ENCODE results near the gene ARSJ. TPM values are rescaled to one million over a fixed set of nuclear protein-coding genes. Genes with fewer than 3 reads are reported as not detected.

Gene ARSJ
- total and polyA plus RNA-seq, 3 experiments from 2014 or later: 0.37 TPM; not detected in 2

DNA sequence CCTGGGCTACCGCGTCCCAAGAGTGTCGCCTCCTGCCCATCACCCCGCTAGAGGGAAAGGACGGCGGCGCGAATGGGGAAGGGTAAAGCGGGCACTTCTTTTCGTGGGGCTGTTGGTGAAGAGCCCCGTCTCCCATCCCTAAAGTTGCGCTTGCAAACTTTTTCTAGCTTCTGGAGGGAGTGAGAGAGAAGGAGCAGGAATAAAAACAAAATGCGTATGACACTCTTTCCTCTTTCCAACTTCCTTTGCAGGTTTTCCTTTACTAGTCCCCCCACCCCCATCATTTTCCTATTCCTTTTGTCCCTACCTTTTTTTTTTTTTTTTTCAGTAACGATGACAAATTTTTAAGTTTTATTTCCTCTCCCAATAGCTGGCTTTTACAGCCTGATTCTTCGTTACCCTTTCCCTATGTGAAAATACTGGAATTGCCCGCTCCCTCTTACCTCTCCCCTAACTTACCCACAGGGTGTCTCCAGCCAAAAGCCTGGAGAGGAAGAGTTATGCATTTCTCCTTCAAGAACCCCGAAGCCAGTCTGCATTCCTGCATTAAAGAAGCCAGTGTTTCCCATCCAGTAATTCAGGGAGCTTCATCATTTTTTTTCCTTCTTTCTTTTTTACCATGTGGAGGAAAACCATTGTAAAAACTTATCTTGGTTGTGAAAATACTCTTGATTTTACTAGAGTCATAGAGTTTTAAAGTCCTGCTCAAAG, 613 bp upstream of the ARSJ start:
- Mint-ChIP-seq H3K9me3 (peaks cover 0 to 2% (median 0%) of the 10 kb centered on the region in 5 donors), H3K27me3 (peaks cover 22 to 54% of the 10 kb centered on the region in 2 donors), H3K4me3 (peak overlapping the region; percentile 75 to 89 (median 84)), H3K36me3 (no peaks in the 10 kb centered on the region), H3K4me1 (peaks cover 22 to 24% (median 22%) of the 10 kb centered on the region in 3 donors), H3K27ac (peak overlapping the region in 4 of 8 donors; percentile 33 to 81 (median 52))
- CTCF ChIA-PET: no interaction called here
- H3K27ac ChIP-seq (ENCODE audit: low read depth, low read length): no peak overlapping the region
- H3K4me1 ChIP-seq (ENCODE audit: insufficient read depth, low read length): no peaks in the 10 kb centered on the region
- no peak for DNase-seq
- H3K9me3 ChIP-seq (ENCODE audit: low read length): no peaks in the 10 kb centered on the region
- H3K4me3 ChIP-seq (ENCODE audit: low read length): peak overlapping the region; percentile 46
- peaks cover 11% of the 10 kb centered on the region for H3K27me3 ChIP-seq (ENCODE audit: insufficient read depth, low read length, poor library complexity, severe bottlenecking)
- POLR2A ChIA-PET: no interaction called here
- H3K36me3 ChIP-seq (ENCODE audit: insufficient read depth, low read length): no peaks in the 10 kb centered on the region

- H3K4me3 ChIP-seq (ENCODE audit: low read length): no peak overlapping the region
- peaks cover 25 to 50% of the 10 kb centered on the region in 2 donors for H3K27me3 Mint-ChIP-seq
- POLR2A ChIA-PET: no interaction called here
These were observed 793 bp downstream of the ARSJ start for GRCh38 chr4:113978561-113979147.

DNA sequence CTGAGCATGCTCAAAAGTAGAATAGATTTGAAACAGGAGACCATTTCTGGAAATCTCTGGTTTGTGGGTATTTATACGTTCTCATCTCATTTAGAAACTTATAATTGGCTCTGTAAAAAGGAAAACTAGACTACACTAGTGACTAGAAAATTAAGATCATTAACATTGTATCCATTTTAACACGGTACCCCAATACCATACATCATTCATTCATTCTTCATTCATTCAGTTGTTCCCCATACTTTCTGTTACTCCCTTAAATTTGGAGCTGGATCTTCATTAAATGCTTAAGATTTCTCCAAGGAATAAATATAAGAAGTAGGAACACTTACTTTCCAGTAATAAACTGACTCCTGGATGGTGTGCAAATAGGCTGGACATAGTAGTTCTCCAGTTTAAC, 1.3 kb downstream of the ARSJ start:
- H3K4me3 Mint-ChIP-seq: peak overlapping the region in 4 of 7 donors; percentile 8 to 84 (median 52)
- no peak overlapping the region for H3K27ac ChIP-seq (ENCODE audit: low read depth, low read length)
- POLR2A ChIA-PET: no interaction called here
- H3K36me3 Mint-ChIP-seq: peaks cover 0 to 13% (median 2%) of the 10 kb centered on the region in 3 donors
- peak overlapping the region in 1 of 8 donors; percentile 29 for H3K27ac Mint-ChIP-seq
- peaks cover 22 to 24% (median 22%) of the 10 kb centered on the region in 3 donors for H3K4me1 Mint-ChIP-seq
- H3K36me3 ChIP-seq (ENCODE audit: insufficient read depth, low read length): no peaks in the 10 kb centered on the region
- peaks cover 25 to 52% of the 10 kb centered on the region in 2 donors for H3K27me3 Mint-ChIP-seq
- CTCF ChIA-PET: no interaction called here
- no peaks in the 10 kb centered on the region for H3K9me3 ChIP-seq (ENCODE audit: low read length)
- DNase-seq: no peak
- H3K27me3 ChIP-seq (ENCODE audit: insufficient read depth, low read length, poor library complexity, severe bottlenecking): peaks cover 11% of the 10 kb centered on the region
- H3K4me3 ChIP-seq (ENCODE audit: low read length): no peak overlapping the region
- peaks cover 1 to 8% (median 7%) of the 10 kb centered on the region in 5 donors for H3K9me3 Mint-ChIP-seq
- H3K4me1 ChIP-seq (ENCODE audit: insufficient read depth, low read length): no peaks in the 10 kb centered on the region

More at GRCh38 chr4:113978561-113979147, 793 bp downstream of the ARSJ start:
- Mint-ChIP-seq H3K9me3 (peaks cover 2 to 8% (median 7%) of the 10 kb centered on the region in 5 donors), H3K4me1 (peaks cover 22 to 24% (median 22%) of the 10 kb centered on the region in 3 donors), H3K36me3 (peaks cover 0 to 9% (median 0%) of the 10 kb centered on the region in 3 donors), H3K27ac (peak overlapping the region in 1 of 8 donors; percentile 68), H3K4me3 (peak overlapping the region; percentile 75 to 89 (median 84))
- Histone ChIP-seq H3K27ac (ENCODE audit: low read depth, low read length) (no peak overlapping the region), H3K36me3 (ENCODE audit: insufficient read depth, low read length) (no peaks in the 10 kb centered on the region), H3K9me3 (ENCODE audit: low read length) (no peaks in the 10 kb centered on the region), H3K4me1 (ENCODE audit: insufficient read depth, low read length) (no peaks in the 10 kb centered on the region), H3K27me3 (ENCODE audit: insufficient read depth, low read length, poor library complexity, severe bottlenecking) (peaks cover 11% of the 10 kb centered on the region)
- CTCF ChIA-PET: no interaction called here
- no peak for DNase-seq

DNA sequence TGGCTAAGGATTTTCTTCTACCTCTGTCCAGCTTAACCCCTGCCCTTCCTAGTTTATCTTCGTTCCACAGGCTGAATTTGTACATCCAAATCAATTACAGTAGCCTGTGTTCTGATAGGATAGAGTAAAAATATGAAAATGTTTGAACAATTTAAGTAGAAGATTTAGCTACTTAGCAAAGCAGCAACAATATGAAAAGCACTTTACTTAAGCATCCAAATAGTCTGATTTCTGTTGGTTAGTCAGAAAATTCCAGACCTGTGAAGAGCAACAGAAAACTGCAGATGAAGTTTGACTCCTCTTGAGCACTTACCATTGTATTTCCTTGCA, 2.0 kb downstream of the ARSJ start:
- Mint-ChIP-seq H3K4me3 (peak overlapping the region in 1 of 7 donors; percentile 21), H3K4me1 (peaks cover 22 to 24% (median 22%) of the 10 kb centered on the region in 3 donors), H3K9me3 (peaks cover 1 to 8% (median 7%) of the 10 kb centered on the region in 5 donors), H3K27ac (peak overlapping the region in 1 of 8 donors; percentile 29), H3K27me3 (peaks cover 25 to 51% of the 10 kb centered on the region in 2 donors), H3K36me3 (peaks cover 0 to 20% (median 3%) of the 10 kb centered on the region in 3 donors)
- H3K27ac ChIP-seq (ENCODE audit: low read depth, low read length): no peak overlapping the region
- no peak overlapping the region for H3K4me3 ChIP-seq (ENCODE audit: low read length)
- no peaks in the 10 kb centered on the region for H3K36me3 ChIP-seq (ENCODE audit: insufficient read depth, low read length)
- ChIA-PET POLR2A (no interaction called here), CTCF (no interaction called here)
- H3K27me3 ChIP-seq (ENCODE audit: insufficient read depth, low read length, poor library complexity, severe bottlenecking): peaks cover 11% of the 10 kb centered on the region
- H3K4me1 ChIP-seq (ENCODE audit: insufficient read depth, low read length): no peaks in the 10 kb centered on the region
- no peaks in the 10 kb centered on the region for H3K9me3 ChIP-seq (ENCODE audit: low read length)
- no peak for DNase-seq

GRCh38 chr4:113976741-113977525, 2.5 kb downstream of the ARSJ start:
- H3K27me3 Mint-ChIP-seq: peaks cover 25 to 46% of the 10 kb centered on the region in 2 donors

GRCh38 chr4:113975578-113975977, 3.9 kb downstream of the ARSJ start:
- Histone ChIP-seq H3K9me3 (ENCODE audit: low read length) (no peaks in the 10 kb centered on the region), H3K27me3 (ENCODE audit: insufficient read depth, low read length, poor library complexity, severe bottlenecking) (peaks cover 7% of the 10 kb centered on the region), H3K27ac (ENCODE audit: low read depth, low read length) (no peak overlapping the region), H3K4me3 (ENCODE audit: low read length) (no peak overlapping the region), H3K4me1 (ENCODE audit: insufficient read depth, low read length) (no peaks in the 10 kb centered on the region), H3K36me3 (ENCODE audit: insufficient read depth, low read length) (no peaks in the 10 kb centered on the region)
- peaks cover 20 to 23% (median 22%) of the 10 kb centered on the region in 3 donors for H3K4me1 Mint-ChIP-seq
- peaks cover 1 to 8% (median 7%) of the 10 kb centered on the region in 5 donors for H3K9me3 Mint-ChIP-seq
- H3K27ac Mint-ChIP-seq: no peak overlapping the region
- H3K36me3 Mint-ChIP-seq: peaks cover 0 to 23% (median 3%) of the 10 kb centered on the region in 3 donors
- peaks cover 20 to 35% of the 10 kb centered on the region in 2 donors for H3K27me3 Mint-ChIP-seq
- H3K4me3 Mint-ChIP-seq: no peak overlapping the region
- ChIA-PET POLR2A (no interaction called here), CTCF (no interaction called here)
- DNase-seq: no peak

More at GRCh38 chr4:113976741-113977525, 2.5 kb downstream of the ARSJ start:
- Mint-ChIP-seq H3K4me3 (peak overlapping the region in 3 of 7 donors; percentile 3 to 51 (median 16)), H3K4me1 (peaks cover 22 to 24% (median 22%) of the 10 kb centered on the region in 3 donors), H3K9me3 (peaks cover 1 to 8% (median 7%) of the 10 kb centered on the region in 5 donors), H3K27ac (peak overlapping the region in 4 of 8 donors; percentile 0 to 72 (median 33)), H3K36me3 (peaks cover 0 to 23% (median 3%) of the 10 kb centered on the region in 3 donors)
- CTCF ChIA-PET: no interaction called here
- no peak for DNase-seq
- H3K36me3 ChIP-seq (ENCODE audit: insufficient read depth, low read length): no peaks in the 10 kb centered on the region
- H3K27ac ChIP-seq (ENCODE audit: low read depth, low read length): no peak overlapping the region
- H3K27me3 ChIP-seq (ENCODE audit: insufficient read depth, low read length, poor library complexity, severe bottlenecking): peaks cover 11% of the 10 kb centered on the region
- no peaks in the 10 kb centered on the region for H3K9me3 ChIP-seq (ENCODE audit: low read length)
- no peaks in the 10 kb centered on the region for H3K4me1 ChIP-seq (ENCODE audit: insufficient read depth, low read length)
- POLR2A ChIA-PET: no interaction called here
- H3K4me3 ChIP-seq (ENCODE audit: low read length): no peak overlapping the region

DNA sequence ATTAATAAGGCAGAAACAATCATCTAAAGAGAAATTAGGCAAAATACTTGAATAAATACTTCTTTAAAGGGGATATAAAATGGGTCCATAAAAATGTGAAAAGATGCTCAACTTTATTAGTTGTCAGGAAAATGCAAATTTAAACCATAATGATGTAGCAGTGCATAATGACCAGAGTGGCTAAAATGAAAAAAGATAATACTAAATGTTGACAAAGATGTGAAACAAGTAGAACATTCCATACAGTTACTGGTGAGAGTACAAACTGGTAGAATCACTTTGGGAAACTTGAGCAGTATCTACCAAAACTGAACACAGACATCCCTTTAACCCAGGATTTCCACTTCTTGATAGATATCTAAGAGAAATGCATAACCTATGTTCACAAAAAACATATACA, 5.0 kb downstream of the ARSJ start:
- Mint-ChIP-seq H3K27me3 (peaks cover 17 to 28% of the 10 kb centered on the region in 2 donors), H3K27ac (no peak overlapping the region), H3K4me1 (peaks cover 9 to 12% (median 11%) of the 10 kb centered on the region in 3 donors), H3K9me3 (peaks cover 1 to 8% (median 7%) of the 10 kb centered on the region in 5 donors), H3K4me3 (no peak overlapping the region), H3K36me3 (peaks cover 0 to 23% (median 3%) of the 10 kb centered on the region in 3 donors)
- no peak overlapping the region for H3K4me3 ChIP-seq (ENCODE audit: low read length)
- no peaks in the 10 kb centered on the region for H3K4me1 ChIP-seq (ENCODE audit: insufficient read depth, low read length)
- H3K27me3 ChIP-seq (ENCODE audit: insufficient read depth, low read length, poor library complexity, severe bottlenecking): no peaks in the 10 kb centered on the region
- H3K27ac ChIP-seq (ENCODE audit: low read depth, low read length): no peak overlapping the region
- no peaks in the 10 kb centered on the region for H3K36me3 ChIP-seq (ENCODE audit: insufficient read depth, low read length)
- POLR2A ChIA-PET: no interaction called here
- CTCF ChIA-PET: no interaction called here
- no peak for DNase-seq
- no peaks in the 10 kb centered on the region for H3K9me3 ChIP-seq (ENCODE audit: low read length)

Data from CD8-positive, alpha-beta memory T cell (primary cell).